GM12865 (cell line): ENCODE data around the gene DRAXIN.

Experiments
- DNase-seq: peaks from one replicate; pipeline ENCODE4 v3.0.0; 2010; ENCODE audit warnings: low read depth
- H3K4me3 ChIP-seq: 2 replicates; pipeline ENCODE4 v1.5.1; 2011; ENCODE audit warnings: mild to moderate bottlenecking, low read depth, low read length, control low read depth
- TF ChIP-seq, protein P1 (sequence below): IDR thresholded peaks from 2 replicates; pipeline ENCODE4 v1.5.1; 2011; ENCODE audit warnings: low read length, control low read depth, low read depth, inconsistent platforms; ENCODE audit not compliant: insufficient read depth; ENCODE audit errors: missing control alignments

DRAXIN gene

DNA sequence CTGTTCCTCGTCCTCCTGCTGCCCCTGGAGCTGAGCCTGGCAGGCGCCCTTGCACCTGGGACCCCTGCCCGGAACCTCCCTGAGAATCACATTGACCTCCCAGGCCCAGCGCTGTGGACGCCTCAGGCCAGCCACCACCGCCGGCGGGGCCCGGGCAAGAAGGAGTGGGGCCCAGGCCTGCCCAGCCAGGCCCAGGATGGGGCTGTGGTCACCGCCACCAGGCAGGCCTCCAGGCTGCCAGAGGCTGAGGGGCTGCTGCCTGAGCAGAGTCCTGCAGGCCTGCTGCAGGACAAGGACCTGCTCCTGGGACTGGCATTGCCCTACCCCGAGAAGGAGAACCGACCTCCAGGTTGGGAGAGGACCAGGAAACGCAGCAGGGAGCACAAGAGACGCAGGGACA is 14.8 kb downstream of the DRAXIN start:
- DNase-seq = no peak
- no peak overlapping the region for H3K4me3 ChIP-seq
- TF ChIP-seq, protein P1, sequence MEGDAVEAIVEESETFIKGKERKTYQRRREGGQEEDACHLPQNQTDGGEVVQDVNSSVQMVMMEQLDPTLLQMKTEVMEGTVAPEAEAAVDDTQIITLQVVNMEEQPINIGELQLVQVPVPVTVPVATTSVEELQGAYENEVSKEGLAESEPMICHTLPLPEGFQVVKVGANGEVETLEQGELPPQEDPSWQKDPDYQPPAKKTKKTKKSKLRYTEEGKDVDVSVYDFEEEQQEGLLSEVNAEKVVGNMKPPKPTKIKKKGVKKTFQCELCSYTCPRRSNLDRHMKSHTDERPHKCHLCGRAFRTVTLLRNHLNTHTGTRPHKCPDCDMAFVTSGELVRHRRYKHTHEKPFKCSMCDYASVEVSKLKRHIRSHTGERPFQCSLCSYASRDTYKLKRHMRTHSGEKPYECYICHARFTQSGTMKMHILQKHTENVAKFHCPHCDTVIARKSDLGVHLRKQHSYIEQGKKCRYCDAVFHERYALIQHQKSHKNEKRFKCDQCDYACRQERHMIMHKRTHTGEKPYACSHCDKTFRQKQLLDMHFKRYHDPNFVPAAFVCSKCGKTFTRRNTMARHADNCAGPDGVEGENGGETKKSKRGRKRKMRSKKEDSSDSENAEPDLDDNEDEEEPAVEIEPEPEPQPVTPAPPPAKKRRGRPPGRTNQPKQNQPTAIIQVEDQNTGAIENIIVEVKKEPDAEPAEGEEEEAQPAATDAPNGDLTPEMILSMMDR = no peak

DNA sequence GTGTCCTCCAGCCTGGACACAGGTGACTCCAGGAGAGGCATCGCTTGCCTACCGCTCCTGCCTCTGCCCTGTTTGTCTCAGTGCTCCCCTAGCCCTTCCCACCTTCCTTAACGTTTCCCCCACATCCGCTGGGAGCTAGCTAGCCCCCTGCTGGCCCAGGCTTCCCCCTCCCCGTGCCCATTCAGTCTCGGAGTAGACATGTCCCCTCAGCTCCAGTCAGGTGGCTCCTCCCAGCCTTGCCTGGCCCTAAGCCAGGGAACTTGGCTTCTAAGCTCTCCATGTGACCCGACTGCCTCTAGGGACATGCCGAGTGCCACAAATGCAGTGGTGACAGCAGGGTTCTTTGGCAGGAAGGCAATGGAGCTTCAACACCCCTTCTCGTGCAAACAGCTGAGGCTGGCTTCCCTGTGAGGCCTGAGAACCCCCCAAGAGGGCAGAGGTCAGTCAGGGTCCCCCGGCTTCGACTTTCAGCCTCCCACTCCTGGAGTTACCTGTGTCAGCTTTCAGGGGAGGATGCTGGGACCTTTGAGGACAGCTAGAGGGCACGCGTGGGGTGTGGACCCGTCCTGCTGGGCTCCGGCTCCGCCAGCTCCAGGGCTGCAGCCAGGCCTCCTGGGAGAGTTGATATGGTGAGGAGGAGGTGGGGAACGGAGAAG is 16.2 kb downstream of the DRAXIN start:
- no peak overlapping the region for H3K4me3 ChIP-seq
- no peak for DNase-seq
- TF ChIP-seq, protein P1 = no peak

DNA sequence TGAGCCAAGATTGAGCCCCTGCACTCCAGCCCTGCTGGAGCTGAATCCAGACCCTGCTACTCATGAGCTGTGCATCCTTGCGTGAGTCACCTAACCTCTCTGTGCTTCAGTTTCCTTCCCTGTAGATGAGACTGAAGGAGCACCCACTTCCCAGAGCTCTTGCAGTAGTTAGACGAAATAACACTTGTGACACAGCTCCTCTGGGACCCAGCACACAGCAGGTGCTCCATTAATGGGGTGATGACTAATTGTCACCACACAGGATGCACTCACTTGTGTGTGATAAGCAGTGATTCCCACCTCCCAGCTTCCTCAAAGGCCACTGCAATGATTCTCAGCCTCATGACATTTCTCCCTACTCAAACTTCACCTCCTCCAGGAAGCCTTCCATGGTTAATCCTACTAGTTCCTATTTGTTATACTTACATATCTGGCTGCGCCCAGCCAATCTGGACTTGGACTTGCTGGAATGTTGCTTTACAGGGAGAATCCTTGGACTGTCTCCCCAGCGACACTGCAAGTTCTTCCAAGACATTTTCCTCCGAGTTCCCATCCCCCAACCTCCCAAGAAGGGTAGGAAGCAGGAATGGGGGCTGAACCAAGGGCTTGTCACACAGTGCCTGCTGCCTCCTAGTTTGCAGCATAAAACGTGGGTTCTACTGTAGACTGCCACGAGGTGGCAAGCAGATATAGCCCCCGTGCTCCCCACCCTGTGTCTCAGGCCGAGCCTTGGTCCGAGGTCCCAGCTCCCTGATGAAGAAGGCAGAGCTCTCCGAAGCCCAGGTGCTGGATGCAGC is 17.2 kb downstream of the DRAXIN start:
- no peak overlapping the region for H3K4me3 ChIP-seq
- TF ChIP-seq, protein P1 = no peak
- no peak for DNase-seq

DNA sequence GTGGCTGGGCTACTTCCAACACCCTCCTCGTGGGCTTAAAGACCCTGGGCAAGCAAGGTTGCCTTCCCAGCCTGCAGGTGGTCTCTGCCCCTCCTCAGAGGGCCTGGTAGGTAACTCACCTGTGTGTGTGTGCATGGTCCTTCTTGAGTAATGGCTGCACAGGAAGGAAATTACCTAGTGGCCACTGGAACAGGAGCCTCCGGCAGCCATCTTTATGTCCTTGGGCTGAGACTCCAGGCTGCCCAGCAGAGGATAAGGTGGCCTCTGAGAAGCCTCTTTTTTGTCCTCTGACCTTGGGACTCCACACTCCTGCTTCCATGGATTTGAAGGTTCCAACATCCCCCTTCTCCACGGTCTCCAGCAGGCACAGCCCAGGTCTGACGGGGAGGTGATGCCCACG is 20.0 kb downstream of the DRAXIN start:
- H3K4me3 ChIP-seq = no peak overlapping the region
- TF ChIP-seq, protein P1 = no peak
- DNase-seq = no peak

DNA sequence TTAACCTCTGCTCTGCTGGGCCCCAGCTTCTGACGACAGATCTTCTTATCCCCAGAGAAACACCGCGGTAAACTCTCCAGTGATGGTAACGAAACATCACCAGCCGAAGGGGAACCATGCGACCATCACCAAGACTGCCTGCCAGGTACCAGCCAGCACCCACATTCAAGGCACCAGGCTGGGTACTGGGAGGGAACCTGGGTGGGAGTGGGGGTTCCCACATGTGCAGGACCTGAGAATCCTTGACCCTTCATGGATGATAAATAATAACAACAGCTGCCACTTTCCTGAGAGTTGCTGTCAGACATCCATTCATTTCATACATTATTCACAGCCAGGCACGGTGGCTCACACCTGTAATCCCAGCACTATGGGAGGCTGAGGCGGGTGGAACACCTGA is 20.8 kb downstream of the DRAXIN start:
- H3K4me3 ChIP-seq = no peak overlapping the region
- no peak for DNase-seq
- TF ChIP-seq, protein P1 = no peak

DNA sequence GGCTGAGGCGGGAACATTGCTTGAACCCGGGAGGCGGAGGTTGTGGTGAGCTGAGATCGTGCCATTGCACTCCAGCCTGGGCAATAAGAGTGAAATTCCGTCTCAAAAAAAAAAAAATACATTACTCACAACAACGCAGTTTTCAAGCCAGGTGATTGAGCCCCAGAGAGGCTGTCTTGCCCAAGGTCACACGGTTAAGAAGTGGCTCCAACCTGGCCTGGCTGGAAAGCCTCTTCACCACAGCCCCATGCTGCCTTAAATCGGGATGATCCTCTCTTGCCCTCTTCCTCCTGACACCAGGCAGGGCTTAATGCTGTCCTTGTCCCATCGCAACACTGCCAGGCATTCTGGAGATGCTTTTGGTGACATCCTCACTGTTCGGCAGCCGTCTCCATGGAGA is 21.6 kb downstream of the DRAXIN start:
- DNase-seq = no peak
- TF ChIP-seq, protein P1 = no peak
- no peak overlapping the region for H3K4me3 ChIP-seq
